Suprapubic skin (tissue), 3 donors: Measurements from ENCODE around the gene PDE11A.

Source experiments
- CTCF ChIP-seq, 2 donors: fragments of 200-600 bp in 1 of 2; fragments of 450-650 bp in 1 of 2; sonication (generic) in 1 of 2; IDR thresholded peaks; one replicate each; pipeline ENCODE4 v1.5.1; 2016 to 2019; ENCODE audit warnings: antibody characterized with exemption in 2 of 2, mild to moderate bottlenecking in 1 of 2, moderate library complexity in 1 of 2
- POLR2A ChIP-seq, 2 donors: fragments of 450-650 bp; IDR thresholded peaks; one replicate each; pipeline ENCODE4 v1.6.1; 2017; ENCODE audit warnings: antibody characterized with exemption in 2 of 2, mild to moderate bottlenecking in 2 of 2, moderate library complexity in 2 of 2

GRCh38 chr2:177617849-177618248 is 454.7 kb downstream of the PDE11A start:
- TF ChIP-seq CTCF (IDR thresholded peaks at IDR 0.05): no peak
- no peak for TF ChIP-seq POLR2A (IDR thresholded peaks at IDR 0.05)
